Naive thymus-derived CD4-positive, alpha-beta T cell (primary cell): ENCODE data around the gene CCDC127. TPM values are rescaled to one million over a fixed set of nuclear protein-coding genes. Genes with fewer than 3 reads are reported as not detected.
A peak's percentile ranks its signal among the peaks of the same experiment; 100 is the strongest.

Experiments used
- ATAC-seq: fragments of 150-1000 bp; cut with Tn5 transposase; 2 replicates; pipeline ENCODE4 v1.10.0; 2021; ENCODE audit warnings: mild to moderate bottlenecking, moderate library complexity
- CTCF ChIA-PET: fragments of 350-600 bp; sonication (Branson Sonifier 250); formaldehyde crosslinking; loops from one replicate; lab custom pipeline; 2021; ENCODE audit warnings: antibody characterized with exemption; lab: Charles Lee
- POLR2A ChIA-PET: fragments of 350-600 bp; sonication (Branson Sonifier 250); formaldehyde crosslinking; loops from one replicate; lab custom pipeline; 2021; ENCODE audit warnings: antibody characterized with exemption, inconsistent platforms; lab: Charles Lee
- DNase-seq, 9 donors: peaks; one replicate each; pipeline versions ENCODE4 v3.0.0 to v3.0.0-alpha.2; 2020 to 2022; ENCODE audit warnings: mixed read lengths in 1 of 9
- H3K27ac ChIP-seq: one replicate; pipeline ENCODE4 v1.7.0; 2013; ENCODE audit warnings: mild to moderate bottlenecking, low read depth, low read length, moderate library complexity
- H3K27me3 ChIP-seq, 2 donors: one replicate each; pipeline ENCODE4 v1.7.0; 2013; ENCODE audit warnings: low read length in 2 of 2, mild to moderate bottlenecking in 2 of 2, moderate library complexity in 2 of 2; ENCODE audit not compliant: control insufficient read depth in 2 of 2, insufficient read depth in 2 of 2
- H3K36me3 ChIP-seq, 3 experiments: 1 replicate in 2 of 3; 2 replicates in 1 of 3; pipeline ENCODE4 v1.7.0; 2013; ENCODE audit warnings: low read length in 3 of 3, mild to moderate bottlenecking in 3 of 3, moderate library complexity in 1 of 3; ENCODE audit not compliant: insufficient read depth in 3 of 3, control insufficient read depth in 2 of 3
- H3K4me1 ChIP-seq, 2 donors: one replicate each; pipeline ENCODE4 v1.7.0; 2013; ENCODE audit warnings: low read length in 2 of 2, mild to moderate bottlenecking in 2 of 2, moderate library complexity in 1 of 2; ENCODE audit not compliant: control insufficient read depth in 2 of 2, insufficient read depth in 2 of 2
- H3K4me3 ChIP-seq: 2 replicates; pipeline ENCODE4 v1.7.0; 2013; ENCODE audit warnings: mild to moderate bottlenecking, low read length
- H3K9me3 ChIP-seq, 3 experiments: 1 replicate in 2 of 3; 2 replicates in 1 of 3; pipeline ENCODE4 v1.7.0; 2013; ENCODE audit warnings: low read length in 3 of 3; ENCODE audit not compliant: control insufficient read depth in 2 of 3
- H3K27ac Mint-ChIP-seq, 9 donors: one replicate each; pipeline ENCODE4 v1.8.0; 2020 to 2022; ENCODE audit warnings: mixed read lengths in 9 of 9, mild to moderate bottlenecking in 8 of 9, moderate library complexity in 5 of 9, inconsistent platforms in 2 of 9
- H3K27me3 Mint-ChIP-seq, 5 donors: one replicate each; pipeline ENCODE4 v1.8.0; 2021 to 2022; ENCODE audit warnings: mixed read lengths in 5 of 5, mild to moderate bottlenecking in 1 of 5
- H3K36me3 Mint-ChIP-seq, 5 donors: one replicate each; pipeline ENCODE4 v1.8.0; 2020 to 2022; ENCODE audit warnings: mixed read lengths in 5 of 5, mild to moderate bottlenecking in 3 of 5, inconsistent platforms in 1 of 5
- H3K4me1 Mint-ChIP-seq, 7 donors: one replicate each; pipeline ENCODE4 v1.8.0; 2020 to 2022; ENCODE audit warnings: mixed read lengths in 7 of 7, mild to moderate bottlenecking in 3 of 7, inconsistent platforms in 1 of 7
- H3K4me3 Mint-ChIP-seq, 10 donors: one replicate each; pipeline ENCODE4 v1.8.0; 2020 to 2022; ENCODE audit warnings: mild to moderate bottlenecking in 10 of 10, mixed read lengths in 10 of 10, moderate library complexity in 6 of 10, inconsistent platforms in 2 of 10
- H3K9me3 Mint-ChIP-seq, 11 donors: one replicate each; pipeline ENCODE4 v1.8.0; 2020 to 2022; ENCODE audit warnings: mixed read lengths in 11 of 11, mild to moderate bottlenecking in 4 of 11, inconsistent platforms in 1 of 11, moderate library complexity in 1 of 11
- intact Hi-C, 2 donors: fragments of 100-400 bp; cut with micrococcal nuclease; formaldehyde crosslinking; loops; one replicate each; pipeline ENCODE4 v1.15.1; 2023
- polyA plus RNA-seq, 2 donors: library from polyadenylated mRNA; unstranded; fragments of 300-500 nt; fragmentation: Illumina TruSeq; gene quantifications; one replicate each; pipeline ENCODE4 v1.2.3, GENCODE V29; 2021
- total RNA-seq, 6 experiments: library from RNA in 5 of 6; stranded (reverse) in 5 of 6; gene quantifications; 1 replicate in 5 of 6; 2 replicates in 1 of 6; pipeline ENCODE4 v1.2.3 and lab custom pipeline; 2021 to 2026

The CCDC127 gene
- total and polyA plus RNA-seq, 7 experiments from 2014 or later = 2.9 to 9.7 (median 5.6) TPM

DNA sequence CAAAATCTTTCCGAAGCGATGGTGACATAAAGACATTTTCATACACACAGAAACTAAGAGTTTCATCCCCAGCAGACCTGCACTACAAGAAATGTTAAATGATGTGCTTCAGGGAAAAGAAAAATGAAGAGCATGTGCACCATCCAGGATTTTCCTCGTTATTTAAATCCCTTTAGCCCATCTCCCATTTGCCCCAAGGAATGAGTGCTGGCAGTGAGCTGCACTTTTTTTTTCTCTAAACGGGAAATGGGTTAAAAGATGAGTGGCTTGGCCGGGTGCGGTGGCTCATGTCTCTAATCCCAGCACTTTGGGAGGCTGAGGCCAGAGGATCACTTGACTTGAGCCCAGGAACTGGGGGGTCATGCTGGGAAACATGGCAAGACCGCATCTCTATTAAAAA, 33.5 kb downstream of the CCDC127 start:
- Mint-ChIP-seq H3K4me1 (peaks cover 5 to 8% (median 6%) of the 10 kb centered on the region in 7 donors), H3K27me3 (peaks cover 0 to 9% (median 0%) of the 10 kb centered on the region in 5 donors), H3K27ac (peak overlapping the region in 1 of 9 donors; percentile 19), H3K4me3 (no peak overlapping the region), H3K9me3 (peaks cover 0 to 2% (median 0%) of the 10 kb centered on the region in 11 donors), H3K36me3 (no peaks in the 10 kb centered on the region)
- peaks cover 0 to 6% of the 10 kb centered on the region in 2 donors for H3K4me1 ChIP-seq
- DNase-seq (no peak), ATAC-seq (no peak)
- H3K27me3 ChIP-seq = no peaks in the 10 kb centered on the region
- no peaks in the 10 kb centered on the region for H3K36me3 ChIP-seq
- no peak overlapping the region for H3K4me3 ChIP-seq
- intact Hi-C loops = no loop called here
- no peaks in the 10 kb centered on the region for H3K9me3 ChIP-seq
- CTCF ChIA-PET = interaction anchor here (0.6 kb wide), 1 partner anchor 9 kb away, joined by 3 read pairs; no protein-coding TSS in a partner anchor
- POLR2A ChIA-PET = no interaction called here
- H3K27ac ChIP-seq = no peak overlapping the region

- H3K4me1 ChIP-seq = no peaks in the 10 kb centered on the region
- no peak overlapping the region for H3K4me3 ChIP-seq
- intact Hi-C loops = no loop called here
- DNase-seq = no peak
- ChIA-PET CTCF (no interaction called here), POLR2A (no interaction called here)
- Mint-ChIP-seq H3K27me3 (peaks cover 0 to 9% (median 0%) of the 10 kb centered on the region in 5 donors), H3K4me3 (no peak overlapping the region), H3K36me3 (no peaks in the 10 kb centered on the region), H3K9me3 (no peaks in the 10 kb centered on the region), H3K27ac (no peak overlapping the region), H3K4me1 (no peaks in the 10 kb centered on the region)
- H3K36me3 ChIP-seq = no peaks in the 10 kb centered on the region
- no peak overlapping the region for H3K27ac ChIP-seq
- H3K9me3 ChIP-seq = no peaks in the 10 kb centered on the region
- H3K27me3 ChIP-seq = no peaks in the 10 kb centered on the region
- no peak for ATAC-seq
Measured at GRCh38 chr5:182126-182525, 35.8 kb downstream of the CCDC127 start.

GRCh38 chr5:181566-181965, 36.4 kb downstream of the CCDC127 start:
- no peaks in the 10 kb centered on the region for H3K4me1 Mint-ChIP-seq
- H3K9me3 ChIP-seq = no peaks in the 10 kb centered on the region
- H3K27me3 ChIP-seq = no peaks in the 10 kb centered on the region
- H3K4me3 ChIP-seq = no peak overlapping the region
- H3K4me1 ChIP-seq = no peaks in the 10 kb centered on the region
- peaks cover 0 to 9% (median 0%) of the 10 kb centered on the region in 5 donors for H3K27me3 Mint-ChIP-seq
- no peaks in the 10 kb centered on the region for H3K9me3 Mint-ChIP-seq
- H3K27ac ChIP-seq = no peak overlapping the region
- DNase-seq (no peak), ATAC-seq (no peak)
- H3K36me3 Mint-ChIP-seq = no peaks in the 10 kb centered on the region
- H3K27ac Mint-ChIP-seq = no peak overlapping the region
- intact Hi-C loops = no loop called here
- no peaks in the 10 kb centered on the region for H3K36me3 ChIP-seq
- no peak overlapping the region for H3K4me3 Mint-ChIP-seq
- CTCF ChIA-PET = no interaction called here
- POLR2A ChIA-PET = no interaction called here

DNA sequence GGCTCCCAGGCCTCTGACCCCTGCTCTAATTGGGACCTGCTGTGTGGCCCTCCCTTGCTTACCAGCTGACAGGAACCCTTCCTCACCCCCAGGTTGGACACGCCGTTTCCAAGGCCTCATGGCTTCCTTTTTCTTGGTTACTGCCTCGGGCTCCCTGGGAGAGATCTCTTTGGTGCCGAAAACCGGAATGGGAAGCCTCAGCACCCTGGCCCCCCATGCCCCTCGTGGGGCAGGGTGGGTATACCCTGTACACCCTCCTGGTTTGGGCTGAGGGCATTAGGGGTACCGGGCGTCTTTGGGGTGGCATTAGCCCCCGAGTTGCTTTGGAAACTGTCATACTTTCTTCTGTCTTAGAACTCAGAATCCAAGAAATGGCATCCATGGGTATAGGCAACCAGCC, 36.8 kb downstream of the CCDC127 start:
- Histone ChIP-seq H3K36me3 (no peaks in the 10 kb centered on the region), H3K27me3 (no peaks in the 10 kb centered on the region), H3K9me3 (no peaks in the 10 kb centered on the region), H3K4me3 (no peak overlapping the region), H3K27ac (no peak overlapping the region), H3K4me1 (no peaks in the 10 kb centered on the region)
- ChIA-PET CTCF (no interaction called here), POLR2A (no interaction called here)
- DNase-seq (no peak), ATAC-seq (no peak)
- Mint-ChIP-seq H3K9me3 (no peaks in the 10 kb centered on the region), H3K4me3 (no peak overlapping the region), H3K36me3 (no peaks in the 10 kb centered on the region), H3K4me1 (no peaks in the 10 kb centered on the region), H3K27me3 (peaks cover 0 to 9% (median 0%) of the 10 kb centered on the region in 5 donors), H3K27ac (no peak overlapping the region)
- intact Hi-C loops = no loop called here

GRCh38 chr5:180286-180918, 37.6 kb downstream of the CCDC127 start:
- ChIA-PET POLR2A (no interaction called here), CTCF (no interaction called here)
- Mint-ChIP-seq H3K4me3 (no peak overlapping the region), H3K27me3 (peaks cover 0 to 9% (median 0%) of the 10 kb centered on the region in 5 donors), H3K27ac (no peak overlapping the region), H3K9me3 (no peaks in the 10 kb centered on the region), H3K4me1 (no peaks in the 10 kb centered on the region), H3K36me3 (no peaks in the 10 kb centered on the region)
- Histone ChIP-seq H3K36me3 (no peaks in the 10 kb centered on the region), H3K4me3 (no peak overlapping the region), H3K4me1 (no peaks in the 10 kb centered on the region), H3K9me3 (no peaks in the 10 kb centered on the region), H3K27ac (no peak overlapping the region), H3K27me3 (no peaks in the 10 kb centered on the region)
- no peak for DNase-seq
- no peak for ATAC-seq
- intact Hi-C loops = no loop called here

GRCh38 chr5:179401-179800, 38.6 kb downstream of the CCDC127 start:
- intact Hi-C loops = no loop called here
- no peak for DNase-seq

GRCh38 chr5:178110-178509, 39.8 kb downstream of the CCDC127 start:
- ChIA-PET POLR2A (no interaction called here), CTCF (no interaction called here)
- Histone ChIP-seq H3K36me3 (no peaks in the 10 kb centered on the region), H3K27me3 (no peaks in the 10 kb centered on the region), H3K27ac (no peak overlapping the region), H3K4me1 (no peaks in the 10 kb centered on the region), H3K9me3 (no peaks in the 10 kb centered on the region), H3K4me3 (no peak overlapping the region)
- Mint-ChIP-seq H3K27me3 (peaks cover 0 to 14% (median 0%) of the 10 kb centered on the region in 5 donors), H3K4me3 (no peak overlapping the region), H3K4me1 (peaks cover 0 to 1% (median 0%) of the 10 kb centered on the region in 7 donors), H3K27ac (no peak overlapping the region), H3K36me3 (no peaks in the 10 kb centered on the region), H3K9me3 (no peaks in the 10 kb centered on the region)
- no peak for ATAC-seq
- intact Hi-C loops = no loop called here
- no peak for DNase-seq

More at GRCh38 chr5:179401-179800, 38.6 kb downstream of the CCDC127 start:
- no peaks in the 10 kb centered on the region for H3K36me3 Mint-ChIP-seq
- H3K27ac Mint-ChIP-seq = no peak overlapping the region
- ChIA-PET CTCF (no interaction called here), POLR2A (no interaction called here)
- no peaks in the 10 kb centered on the region for H3K9me3 Mint-ChIP-seq
- H3K4me3 Mint-ChIP-seq = no peak overlapping the region
- H3K4me1 ChIP-seq = no peaks in the 10 kb centered on the region
- H3K27me3 Mint-ChIP-seq = peaks cover 0 to 9% (median 0%) of the 10 kb centered on the region in 5 donors
- H3K36me3 ChIP-seq = no peaks in the 10 kb centered on the region
- no peak overlapping the region for H3K27ac ChIP-seq
- no peak overlapping the region for H3K4me3 ChIP-seq
- ATAC-seq = no peak
- H3K27me3 ChIP-seq = no peaks in the 10 kb centered on the region
- H3K4me1 Mint-ChIP-seq = no peaks in the 10 kb centered on the region
- no peaks in the 10 kb centered on the region for H3K9me3 ChIP-seq
